Measurements from ENCODE around the gene CHST13. TPM values are rescaled to one million over a fixed set of nuclear protein-coding genes. Genes with fewer than 3 reads are reported as not detected.
A peak's percentile ranks its signal among the peaks of the same experiment; 100 is the strongest.

Gene CHST13, protein sequence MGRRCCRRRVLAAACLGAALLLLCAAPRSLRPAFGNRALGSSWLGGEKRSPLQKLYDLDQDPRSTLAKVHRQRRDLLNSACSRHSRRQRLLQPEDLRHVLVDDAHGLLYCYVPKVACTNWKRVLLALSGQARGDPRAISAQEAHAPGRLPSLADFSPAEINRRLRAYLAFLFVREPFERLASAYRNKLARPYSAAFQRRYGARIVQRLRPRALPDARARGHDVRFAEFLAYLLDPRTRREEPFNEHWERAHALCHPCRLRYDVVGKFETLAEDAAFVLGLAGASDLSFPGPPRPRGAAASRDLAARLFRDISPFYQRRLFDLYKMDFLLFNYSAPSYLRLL
- total RNA-seq (2013) = 2.7 TPM
- 10 to 100 TPM; 16.6 to 41.8 (median 39.2) TPM for polyA plus RNA-seq
- polyA minus RNA-seq = 8.3 and 12.5 TPM in 2 replicates
- total RNA-seq = 0.17 to 5.9 (median 1.8) reads per million in 11 experiments

DNA sequence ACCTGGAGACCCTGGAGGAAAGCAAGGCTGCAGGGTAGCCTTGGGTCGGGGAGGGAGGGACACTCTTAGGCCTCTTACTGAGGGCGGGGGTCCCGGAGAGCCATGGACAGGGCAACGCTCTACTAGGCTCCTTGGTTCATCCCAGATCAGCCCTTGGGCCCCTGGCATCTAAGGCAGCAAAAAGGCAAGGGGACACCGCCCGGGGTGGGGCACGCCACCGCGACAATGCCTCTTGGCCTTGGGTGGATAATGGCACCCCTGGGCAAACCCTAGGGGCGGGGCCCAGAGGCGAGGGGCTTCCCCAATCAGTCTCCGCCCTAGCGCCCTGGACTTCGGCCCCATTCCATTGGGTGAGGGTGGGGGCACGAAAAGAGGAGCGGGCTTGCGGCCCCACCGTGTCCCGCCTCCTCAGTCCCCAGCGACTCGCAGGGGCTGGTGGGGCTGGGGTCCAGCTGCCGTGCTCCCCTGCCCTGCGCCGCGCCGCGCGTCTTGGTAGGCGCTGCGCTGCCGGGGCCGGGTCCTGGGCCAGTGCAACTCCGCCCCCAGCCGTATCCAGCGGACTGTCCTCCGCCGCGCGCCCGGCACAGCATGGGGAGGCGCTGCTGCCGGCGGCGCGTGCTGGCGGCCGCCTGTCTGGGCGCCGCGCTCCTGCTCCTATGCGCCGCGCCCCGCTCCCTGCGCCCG lies at the start of gene CHST13:
Gene CHST13, plus strand, starts transcription at position 411 of the 684 bp plus-strand sequence. Its CDS starts 178 bp downstream, at position 589.
- Histone ChIP-seq H3K79me2 (ENCODE audit: insufficient read depth, low read length) (peaks cover 38% of the 10 kb centered on the region), H2AFZ (ENCODE audit: insufficient read depth, low read depth, low read length, poor library complexity, severe bottlenecking) (peak within 1 kb of the TSS; percentile 95), H3K36me3 (replicated peaks in 1 of 2; ENCODE audit: control insufficient read depth in 1 of 2, insufficient read depth in 2 of 2, low read length in 2 of 2) (no peaks in the 10 kb centered on the region), H3K4me2 (replicated peaks; ENCODE audit: extremely low read depth, low read length, poor library complexity, severe bottlenecking) (peak within 1 kb of the TSS; percentile 86), H3K27me3 (ENCODE audit: control insufficient read depth in 2 of 2, insufficient read depth in 2 of 2, low read length in 2 of 2) (no peaks in the 10 kb centered on the region), H4K20me1 (ENCODE audit: insufficient read depth, low read length) (no peaks in the 10 kb centered on the region), H3K9ac (ENCODE audit: insufficient read depth, low read length, poor library complexity, severe bottlenecking) (peak within 1 kb of the TSS; percentile 80), H3K27ac (ENCODE audit: low read depth in 1 of 2, low read length in 2 of 2) (peak within 1 kb of the TSS; percentile 62 to 87), H3K4me3 (replicated peaks in 1 of 3; ENCODE audit: low read depth in 2 of 3, low read length in 3 of 3) (peak within 1 kb of the TSS; percentile 70 to 86 (median 76)), H3K9me3 (replicated peaks in 1 of 2; ENCODE audit: control insufficient read depth in 1 of 2, insufficient read depth in 1 of 2, low read length in 2 of 2) (no peaks in the 10 kb centered on the region), H3K4me1 (ENCODE audit: control insufficient read depth in 1 of 2, insufficient read depth in 2 of 2, low read length in 2 of 2) (peaks cover 59 to 65% of the 10 kb centered on the region in 2 donors)
- intact Hi-C loops (cut with micrococcal nuclease) = loop anchor here (10.0 kb wide), 1 partner anchor 931 kb away; no protein-coding TSS in a partner anchor
- 5% methylated on average over 56 of the region's 56 CpGs for WGBS (ENCODE audit: insufficient coverage)
- TF ChIP-seq, protein P1, sequence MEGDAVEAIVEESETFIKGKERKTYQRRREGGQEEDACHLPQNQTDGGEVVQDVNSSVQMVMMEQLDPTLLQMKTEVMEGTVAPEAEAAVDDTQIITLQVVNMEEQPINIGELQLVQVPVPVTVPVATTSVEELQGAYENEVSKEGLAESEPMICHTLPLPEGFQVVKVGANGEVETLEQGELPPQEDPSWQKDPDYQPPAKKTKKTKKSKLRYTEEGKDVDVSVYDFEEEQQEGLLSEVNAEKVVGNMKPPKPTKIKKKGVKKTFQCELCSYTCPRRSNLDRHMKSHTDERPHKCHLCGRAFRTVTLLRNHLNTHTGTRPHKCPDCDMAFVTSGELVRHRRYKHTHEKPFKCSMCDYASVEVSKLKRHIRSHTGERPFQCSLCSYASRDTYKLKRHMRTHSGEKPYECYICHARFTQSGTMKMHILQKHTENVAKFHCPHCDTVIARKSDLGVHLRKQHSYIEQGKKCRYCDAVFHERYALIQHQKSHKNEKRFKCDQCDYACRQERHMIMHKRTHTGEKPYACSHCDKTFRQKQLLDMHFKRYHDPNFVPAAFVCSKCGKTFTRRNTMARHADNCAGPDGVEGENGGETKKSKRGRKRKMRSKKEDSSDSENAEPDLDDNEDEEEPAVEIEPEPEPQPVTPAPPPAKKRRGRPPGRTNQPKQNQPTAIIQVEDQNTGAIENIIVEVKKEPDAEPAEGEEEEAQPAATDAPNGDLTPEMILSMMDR (IDR thresholded peaks at IDR 0.05) = peak; percentile 20
- H3K27me3 Mint-ChIP-seq (ENCODE audit: low read depth in 3 of 3) = peaks cover 0 to 8% (median 0%) of the 10 kb centered on the region in 3 donors
- peaks cover 7 to 8% of the 10 kb centered on the region in 2 donors for H3K36me3 Mint-ChIP-seq
- H3K27ac Mint-ChIP-seq = peak within 1 kb of the TSS; percentile 68 to 94 (median 85)
- peaks cover 0 to 4% (median 1%) of the 10 kb centered on the region in 7 donors for H3K9me3 Mint-ChIP-seq
- H3K4me3 Mint-ChIP-seq = peak within 1 kb of the TSS; percentile 83 to 92
- DNase-seq = peak; percentile 55 to 61 (median 56)
- peaks cover 57% of the 10 kb centered on the region for H3K4me1 Mint-ChIP-seq

Data from CD14-positive monocyte (primary cell).